Measurements from ENCODE around the gene ASB17.
"Not testable (repeated sequence)": the region's sequence is repeated elsewhere in the genome, so short reads cannot be mapped to it uniquely, and the experiment has no call there.

The ASB17 gene

GRCh38 chr1:75953461-75953860, 21.3 kb upstream of the ASB17 start:
- Histone ChIP-seq H3K4me3 (replicated peaks; ENCODE audit: insufficient read depth, low read length) (no peak overlapping the region), H3K27me3 (ENCODE audit: insufficient read depth, poor library complexity, severe bottlenecking) (no peaks in the 10 kb centered on the region), H3K27ac (replicated peaks) (no peak overlapping the region)
- TF ChIP-seq REST (IDR thresholded peaks at IDR 0.05; ENCODE audit: insufficient replicate concordance, low read depth) (no peak), POLR2AphosphoS5 (IDR thresholded peaks at IDR 0.05; ENCODE audit: low read depth) (no peak), CTCF (IDR thresholded peaks at IDR 0.05; ENCODE audit: insufficient read depth, low read length) (no peak), SPI1 (IDR thresholded peaks at IDR 0.05; ENCODE audit: borderline replicate concordance, low read depth) (no peak), GABPA (IDR thresholded peaks at IDR 0.05; ENCODE audit: low read depth) (no peak)
- DNase-seq (ENCODE audit: low read depth in 1 of 2, low spot score in 1 of 2) = no peak

GRCh38 chr1:75952016-75952415, 19.8 kb upstream of the ASB17 start:
- TF ChIP-seq SPI1 (IDR thresholded peaks at IDR 0.05; ENCODE audit: borderline replicate concordance, low read depth) (no peak), REST (IDR thresholded peaks at IDR 0.05; ENCODE audit: insufficient replicate concordance, low read depth) (no peak), POLR2AphosphoS5 (IDR thresholded peaks at IDR 0.05; ENCODE audit: low read depth) (no peak), CTCF (IDR thresholded peaks at IDR 0.05; ENCODE audit: insufficient read depth, low read length) (no peak), GABPA (IDR thresholded peaks at IDR 0.05; ENCODE audit: low read depth) (no peak)
- no peak for DNase-seq (ENCODE audit: low read depth in 1 of 2, low spot score in 1 of 2)
- Histone ChIP-seq H3K27ac (replicated peaks) (no peak overlapping the region), H3K27me3 (ENCODE audit: insufficient read depth, poor library complexity, severe bottlenecking) (no peaks in the 10 kb centered on the region), H3K4me3 (replicated peaks; ENCODE audit: insufficient read depth, low read length) (no peak overlapping the region)

GRCh38 chr1:75950176-75950575, 18.0 kb upstream of the ASB17 start:
- H3K4me3 ChIP-seq (replicated peaks; ENCODE audit: insufficient read depth, low read length) = no peak overlapping the region
- TF ChIP-seq CTCF (IDR thresholded peaks at IDR 0.05; ENCODE audit: insufficient read depth, low read length) = no peak
- peak; percentile 28; the same call in 1 of the 2 replicates for TF ChIP-seq SPI1 (IDR thresholded peaks at IDR 0.05; ENCODE audit: borderline replicate concordance, low read depth)
- DNase-seq (ENCODE audit: low read depth in 1 of 2, low spot score in 1 of 2) = no peak
- H3K27me3 ChIP-seq (ENCODE audit: insufficient read depth, poor library complexity, severe bottlenecking) = no peaks in the 10 kb centered on the region
- no peak overlapping the region for H3K27ac ChIP-seq (replicated peaks)

GRCh38 chr1:75943037-75943436, 10.8 kb upstream of the ASB17 start:
- H3K27me3 ChIP-seq (ENCODE audit: insufficient read depth, poor library complexity, severe bottlenecking); H3K4me3 ChIP-seq (replicated peaks; ENCODE audit: insufficient read depth, low read length): not testable (repeated sequence)
- DNase-seq (ENCODE audit: low read depth in 1 of 2, low spot score in 1 of 2) = peak in 1 of 2 experiments; percentile 85
- peak overlapping the region; percentile 88 for H3K27ac ChIP-seq (replicated peaks)
- peak; percentile 26 for TF ChIP-seq REST (IDR thresholded peaks at IDR 0.05; ENCODE audit: insufficient replicate concordance, low read depth)
- peak; percentile 7; the same call in 1 of the 2 replicates for TF ChIP-seq GABPA (IDR thresholded peaks at IDR 0.05; ENCODE audit: low read depth)
- TF ChIP-seq SPI1 (IDR thresholded peaks at IDR 0.05; ENCODE audit: borderline replicate concordance, low read depth) = peak; percentile 95
- peak; percentile 88 for TF ChIP-seq POLR2AphosphoS5 (IDR thresholded peaks at IDR 0.05; ENCODE audit: low read depth)
